Measurements from ENCODE around the gene NEK3. TPM values are rescaled to one million over a fixed set of nuclear protein-coding genes. Genes with fewer than 3 reads are reported as not detected.
A peak's percentile ranks its signal among the peaks of the same experiment; 100 is the strongest.
"Not testable (repeated sequence)": the region's sequence is repeated elsewhere in the genome, so short reads cannot be mapped to it uniquely, and the experiment has no call there.

The NEK3 gene
- total RNA-seq, 1 experiment from 2014 or later, result 13.8 TPM

DNA sequence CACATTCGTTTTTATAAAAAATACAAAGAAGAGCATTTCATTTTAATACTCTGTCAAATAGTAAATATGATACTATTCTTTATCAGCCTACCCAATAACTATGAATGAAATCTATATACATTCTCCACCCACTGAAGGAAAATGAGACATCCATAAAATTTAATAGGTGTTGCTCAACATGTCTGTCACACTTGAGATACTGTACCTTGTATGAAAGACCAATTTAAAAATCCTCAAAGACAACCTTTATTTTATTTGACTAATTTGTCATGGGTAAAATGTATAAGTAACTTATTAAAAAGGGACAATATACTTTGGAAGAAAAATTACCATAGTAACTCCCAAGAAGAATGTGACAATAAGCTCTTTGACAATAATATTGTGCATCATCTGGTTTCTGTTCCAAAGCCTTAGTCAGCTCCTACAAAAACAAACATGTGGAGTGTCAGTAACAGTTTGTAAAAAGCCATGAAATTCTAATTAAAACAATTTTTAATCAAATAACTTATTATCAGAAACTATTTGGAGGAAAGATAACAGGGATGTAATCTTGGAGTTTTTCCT, 11.5 kb upstream of the NEK3 start:
- DNase-seq (ENCODE audit: low read depth), result not testable (repeated sequence)

GRCh38 chr13:52169839-52170238, 10.4 kb upstream of the NEK3 start:
- no peak for DNase-seq (ENCODE audit: low read depth)

- no peak for DNase-seq (ENCODE audit: low read depth)
These were observed 6.0 kb upstream of the NEK3 start for GRCh38 chr13:52165411-52165810.

GRCh38 chr13:52164989-52165388, 5.6 kb upstream of the NEK3 start:
- no peak for DNase-seq (ENCODE audit: low read depth)

GRCh38 chr13:52163878-52164277, 4.5 kb upstream of the NEK3 start:
- DNase-seq (ENCODE audit: low read depth), result peak; percentile 39

DNA sequence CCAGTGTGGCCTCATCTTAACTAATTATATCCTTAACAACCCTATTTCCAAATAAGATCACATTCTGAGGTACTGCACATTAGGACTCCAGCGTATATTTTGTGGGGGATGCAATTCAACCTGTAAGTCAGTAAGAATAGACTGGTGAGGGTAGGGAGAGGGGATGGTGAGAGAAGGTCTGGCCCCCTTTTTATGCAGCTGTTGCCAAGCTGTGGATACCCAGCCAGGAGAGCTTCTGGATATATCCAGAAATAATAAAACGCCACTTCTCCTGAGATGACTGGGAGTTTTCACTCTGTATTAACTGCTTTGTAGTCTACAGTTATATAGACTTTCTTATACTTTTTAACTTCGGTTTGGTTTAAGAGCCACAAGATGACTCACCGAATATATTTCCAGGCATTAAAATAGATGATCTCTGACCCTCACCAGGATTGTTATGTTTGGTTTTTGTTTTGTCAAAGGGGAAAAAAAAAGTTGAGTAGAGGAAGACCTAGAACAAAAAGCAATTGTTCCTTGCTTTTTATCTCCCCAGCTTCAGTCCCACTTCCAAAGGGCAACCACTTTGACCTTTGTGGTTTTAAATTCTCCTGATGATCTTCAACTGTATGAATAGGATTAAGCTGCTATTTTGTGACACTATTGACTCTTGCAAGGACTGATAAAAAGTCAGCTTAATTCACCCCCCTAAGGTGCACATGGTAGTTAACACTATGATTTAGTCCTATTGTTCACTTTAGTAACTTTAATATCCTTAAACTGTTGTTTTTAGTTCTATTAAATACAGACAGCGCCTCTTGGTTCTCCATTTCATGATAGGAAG, 3.1 kb upstream of the NEK3 start:
- DNase-seq (ENCODE audit: low read depth), result peak; percentile 89

- no peak for DNase-seq (ENCODE audit: low read depth)
These were observed 1.8 kb upstream of the NEK3 start for GRCh38 chr13:52161181-52161646.

GRCh38 chr13:52160506-52160905, 1.1 kb upstream of the NEK3 start:
- no peak for DNase-seq (ENCODE audit: low read depth)

DNA sequence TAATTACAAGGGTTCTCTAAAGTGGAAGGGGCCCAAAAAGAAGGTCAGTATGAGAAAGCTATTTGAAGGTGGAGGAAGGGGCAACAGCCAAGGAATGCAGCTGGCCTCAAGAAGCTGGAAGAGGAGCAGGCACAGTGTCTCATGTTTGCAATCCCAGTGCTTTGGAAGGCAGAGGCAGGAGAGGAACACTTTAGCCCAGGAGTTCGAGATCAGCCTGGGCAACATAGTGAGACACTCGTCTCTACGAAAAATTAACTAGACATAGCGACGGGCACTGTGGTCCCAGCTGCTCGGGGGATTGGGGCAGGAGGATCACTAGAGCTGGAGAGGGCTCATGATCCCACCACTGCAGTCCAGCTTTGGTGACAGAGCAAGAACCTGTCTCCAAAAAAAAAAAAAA, 656 bp upstream of the NEK3 start:
- no peak for DNase-seq (ENCODE audit: low read depth)

DNA sequence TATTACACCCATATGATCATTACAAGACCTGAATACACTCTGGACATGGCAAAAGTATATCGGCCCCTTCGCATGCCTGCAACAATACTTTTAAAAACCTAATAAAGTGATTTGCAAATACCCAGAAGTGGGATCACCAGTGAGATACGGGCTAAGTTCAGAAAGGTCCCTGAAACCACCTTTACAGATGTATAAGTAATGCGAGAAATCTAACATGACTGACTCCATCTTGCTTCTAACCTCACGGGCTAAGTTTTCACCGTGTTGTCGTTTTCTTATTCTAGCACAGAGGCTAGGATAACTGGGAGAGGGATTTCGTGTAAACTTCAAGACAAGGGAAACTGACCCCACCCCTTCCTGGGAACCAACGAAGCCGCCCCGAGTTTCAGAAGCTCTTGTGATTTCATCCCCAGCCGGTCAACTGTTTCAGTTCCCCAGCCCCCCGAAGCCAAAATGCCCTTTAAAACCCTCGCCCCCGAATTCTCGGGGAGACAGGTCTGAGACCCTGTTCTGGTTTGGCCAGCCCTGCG, 703 bp downstream of the NEK3 start:
- DNase-seq (ENCODE audit: low read depth), result peak; percentile 58

DNA sequence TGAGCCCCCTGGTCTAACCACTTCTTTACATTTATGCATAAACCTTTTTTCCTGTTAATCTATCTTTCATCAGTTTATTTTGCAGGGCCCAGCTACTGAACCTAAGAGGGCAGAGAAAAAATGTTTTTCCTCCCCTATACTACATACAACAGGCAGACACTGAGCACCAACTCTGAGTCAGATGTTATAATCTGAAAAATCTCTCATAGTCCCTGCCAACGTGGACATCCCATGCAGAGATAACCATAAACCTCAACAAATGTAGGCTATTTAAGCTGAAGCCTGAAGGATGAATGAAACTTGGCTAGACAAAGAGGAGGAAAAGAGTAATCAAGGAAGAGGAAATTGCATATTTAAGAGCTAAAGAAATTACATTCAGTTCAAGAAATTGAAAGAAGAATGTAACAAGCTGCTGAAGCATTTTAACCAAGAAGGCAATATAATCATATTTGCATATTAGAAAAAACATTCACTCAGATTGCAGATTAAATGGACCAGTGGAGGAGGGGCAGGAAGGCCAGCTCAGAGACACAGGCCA, 2.6 kb downstream of the NEK3 start:
- DNase-seq (ENCODE audit: low read depth), result no peak

GRCh38 chr13:52155177-52155576, 4.2 kb downstream of the NEK3 start:
- no peak for DNase-seq (ENCODE audit: low read depth)

- no peak for DNase-seq (ENCODE audit: low read depth)
These were observed 12.2 kb downstream of the NEK3 start for GRCh38 chr13:52147225-52147624.

DNA sequence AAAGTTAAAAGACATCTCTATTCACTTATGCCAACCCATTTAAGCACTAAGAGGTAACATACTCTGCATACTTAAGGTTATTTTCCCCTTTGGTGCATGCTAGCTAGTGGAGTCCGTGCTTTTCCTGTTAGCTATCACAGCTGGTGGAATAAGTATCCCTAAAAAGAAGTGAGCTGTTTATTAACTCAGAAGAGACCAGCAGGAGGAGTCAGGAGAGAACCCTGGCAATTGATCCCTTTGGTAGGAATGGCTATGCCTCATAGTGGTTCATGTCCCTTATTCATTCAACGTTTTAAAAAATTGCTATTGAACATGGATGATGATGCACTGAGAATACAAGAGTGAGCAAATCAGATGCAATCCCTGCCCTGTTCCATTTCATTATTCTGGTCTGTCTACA, 18.1 kb downstream of the NEK3 start:
- peak; percentile 20 for DNase-seq (ENCODE audit: low read depth)

DNA sequence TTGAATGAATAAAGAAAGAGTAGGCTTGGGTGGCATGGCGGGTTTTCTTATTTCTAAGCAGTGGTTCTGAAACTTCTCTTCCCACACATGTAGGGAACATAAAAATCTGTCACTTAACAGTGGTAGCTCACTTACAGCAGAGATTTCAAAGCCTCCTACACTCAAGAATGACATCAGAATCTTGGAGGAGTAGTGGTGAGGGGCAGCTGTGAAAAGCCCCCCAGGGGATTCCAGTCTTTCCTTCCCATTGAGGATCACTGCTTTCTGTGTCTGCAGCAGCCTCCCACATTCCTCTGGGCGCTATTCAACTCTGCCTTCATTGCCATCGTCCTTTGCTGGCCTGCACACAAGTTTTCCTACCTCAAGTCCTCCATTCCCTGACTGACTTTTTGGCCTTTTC, 21.9 kb downstream of the NEK3 start:
- no peak for DNase-seq (ENCODE audit: low read depth)

DNA sequence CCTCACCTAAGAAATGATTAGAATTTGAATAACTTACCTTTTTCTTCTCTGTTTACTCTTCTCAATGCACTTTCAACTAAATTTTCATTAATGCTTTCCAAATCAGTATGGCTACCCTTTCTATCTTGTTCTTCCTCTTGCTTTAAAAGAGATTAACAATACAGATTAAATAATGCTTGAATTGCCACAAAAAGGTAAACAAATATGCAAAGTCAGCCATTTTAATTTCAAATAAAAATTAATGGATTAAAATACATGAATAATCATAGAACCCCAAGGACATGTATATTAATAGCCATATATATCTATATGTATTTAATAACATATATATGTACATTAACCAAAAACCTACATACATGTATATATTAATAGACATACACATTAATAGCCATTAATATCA, 22.6 kb downstream of the NEK3 start:
- DNase-seq (ENCODE audit: low read depth), result no peak

GRCh38 chr13:52130641-52131040, 28.8 kb downstream of the NEK3 start:
- no peak for DNase-seq (ENCODE audit: low read depth)

DNA sequence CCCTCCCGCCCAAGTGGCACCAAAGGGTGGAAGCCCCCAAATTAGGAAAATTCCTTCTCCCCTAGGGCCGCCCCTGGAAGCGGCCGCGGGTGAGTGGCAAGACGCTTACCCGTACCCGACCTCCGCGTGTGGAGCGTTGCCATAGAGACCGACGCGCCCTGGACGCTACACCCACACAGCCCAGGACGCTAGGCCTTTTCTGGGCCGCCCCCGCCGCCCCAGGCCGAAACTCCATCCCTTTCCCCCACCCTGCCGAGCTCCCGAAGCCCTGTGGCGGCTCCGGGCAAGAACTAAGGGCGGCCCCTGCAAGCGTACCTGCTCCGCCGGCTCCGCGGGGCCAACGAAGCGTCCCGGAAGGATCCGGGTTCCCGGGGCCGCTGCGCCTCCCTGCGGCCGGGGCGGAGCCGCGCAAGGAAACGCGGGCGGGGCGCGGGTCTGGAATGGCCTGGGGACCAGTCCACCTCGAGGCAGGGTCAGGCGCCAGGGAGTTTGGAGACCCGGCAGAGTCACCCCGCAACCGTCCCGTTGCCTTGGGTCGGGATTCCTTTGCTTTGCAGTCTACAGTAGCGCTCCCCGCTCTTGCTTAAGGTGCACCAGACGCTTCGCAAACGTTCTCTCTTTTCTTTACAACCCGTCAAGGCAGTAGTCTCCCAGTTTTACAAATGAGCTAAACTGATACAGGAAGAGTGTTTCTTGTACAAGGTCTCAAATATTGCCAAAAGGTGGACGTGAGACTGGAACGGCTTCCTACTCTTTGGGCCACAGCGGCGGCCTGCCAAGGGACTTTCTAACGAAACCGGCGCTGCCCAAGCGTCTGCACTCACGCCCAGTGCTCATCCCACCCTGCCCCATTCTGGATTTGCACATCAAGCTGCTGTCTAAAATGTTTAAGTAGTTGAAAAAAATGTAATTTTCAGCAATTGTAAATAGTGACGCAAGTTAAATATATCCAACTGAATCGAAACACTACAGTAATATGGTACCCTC, 30.4 kb downstream of the NEK3 start, which contains the start of gene NEK5:
Gene NEK5, minus strand, starts transcription at position 360 of the 987 bp plus-strand sequence. CDS start 1,591 bp downstream, outside the sequence.
- DNase-seq (ENCODE audit: low read depth), result peak; percentile 36

- DNase-seq (ENCODE audit: low read depth), result peak; percentile 58
These were observed 31.4 kb downstream of the NEK3 start for GRCh38 chr13:52127783-52128702.

DNA sequence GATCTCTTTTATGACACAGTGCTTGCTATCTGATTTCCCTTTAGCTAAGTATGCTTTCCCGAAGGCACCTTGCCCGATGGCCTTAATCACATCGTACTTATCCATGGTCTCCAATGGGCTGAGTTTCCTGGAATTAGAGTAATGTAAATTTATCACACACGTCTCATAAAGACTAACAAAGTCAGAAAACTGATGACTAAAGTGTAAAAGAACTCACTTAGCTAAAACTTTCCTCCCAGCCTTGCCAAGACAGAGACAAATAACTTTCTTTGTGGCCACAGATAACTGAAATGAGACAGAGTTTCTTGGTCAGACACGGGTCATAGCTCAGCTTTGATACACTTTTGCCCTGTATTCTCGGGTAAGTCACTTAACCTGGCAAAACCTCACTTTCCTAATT, 32.0 kb downstream of the NEK3 start:
- DNase-seq (ENCODE audit: low read depth), result no peak
